NB4 (cell line): ENCODE results near the gene TMEM121.

ENCODE experiments used
- TF ChIP-seq, protein P1 (sequence below): IDR thresholded peaks from one replicate; pipeline ENCODE4 v1.5.1; 2012; ENCODE audit warnings: low read depth, low read length
- TF ChIP-seq, protein P2 (sequence below): IDR thresholded peaks from 2 replicates; pipeline ENCODE4 v1.6.1; 2011; ENCODE audit warnings: low read depth, low read length

DNA sequence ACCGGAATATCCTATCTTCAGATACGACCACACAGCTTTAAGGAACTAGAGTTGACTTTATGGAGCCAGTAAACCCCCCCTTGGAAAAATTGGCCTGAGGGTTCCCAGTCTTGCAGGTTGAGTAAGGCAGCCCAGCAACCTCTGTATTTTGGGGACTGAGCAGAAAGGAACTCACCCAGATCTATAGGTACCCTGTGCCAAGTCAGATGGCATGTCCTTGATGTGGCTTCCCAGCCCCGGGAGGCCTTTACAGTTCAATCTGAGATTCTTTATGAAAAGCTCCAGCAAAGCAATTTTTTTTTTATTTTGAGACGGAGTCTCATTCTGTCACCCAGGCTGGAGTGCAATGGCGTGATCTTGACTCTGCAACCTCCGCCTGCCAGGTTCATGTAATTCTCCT, 27.6 kb downstream of the TMEM121 start:
- TF ChIP-seq, protein P1, sequence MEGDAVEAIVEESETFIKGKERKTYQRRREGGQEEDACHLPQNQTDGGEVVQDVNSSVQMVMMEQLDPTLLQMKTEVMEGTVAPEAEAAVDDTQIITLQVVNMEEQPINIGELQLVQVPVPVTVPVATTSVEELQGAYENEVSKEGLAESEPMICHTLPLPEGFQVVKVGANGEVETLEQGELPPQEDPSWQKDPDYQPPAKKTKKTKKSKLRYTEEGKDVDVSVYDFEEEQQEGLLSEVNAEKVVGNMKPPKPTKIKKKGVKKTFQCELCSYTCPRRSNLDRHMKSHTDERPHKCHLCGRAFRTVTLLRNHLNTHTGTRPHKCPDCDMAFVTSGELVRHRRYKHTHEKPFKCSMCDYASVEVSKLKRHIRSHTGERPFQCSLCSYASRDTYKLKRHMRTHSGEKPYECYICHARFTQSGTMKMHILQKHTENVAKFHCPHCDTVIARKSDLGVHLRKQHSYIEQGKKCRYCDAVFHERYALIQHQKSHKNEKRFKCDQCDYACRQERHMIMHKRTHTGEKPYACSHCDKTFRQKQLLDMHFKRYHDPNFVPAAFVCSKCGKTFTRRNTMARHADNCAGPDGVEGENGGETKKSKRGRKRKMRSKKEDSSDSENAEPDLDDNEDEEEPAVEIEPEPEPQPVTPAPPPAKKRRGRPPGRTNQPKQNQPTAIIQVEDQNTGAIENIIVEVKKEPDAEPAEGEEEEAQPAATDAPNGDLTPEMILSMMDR = no peak
- TF ChIP-seq, protein P2, sequence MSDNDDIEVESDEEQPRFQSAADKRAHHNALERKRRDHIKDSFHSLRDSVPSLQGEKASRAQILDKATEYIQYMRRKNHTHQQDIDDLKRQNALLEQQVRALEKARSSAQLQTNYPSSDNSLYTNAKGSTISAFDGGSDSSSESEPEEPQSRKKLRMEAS = no peak
